ENCODE data around the gene KLHL24.

The KLHL24 gene

DNA sequence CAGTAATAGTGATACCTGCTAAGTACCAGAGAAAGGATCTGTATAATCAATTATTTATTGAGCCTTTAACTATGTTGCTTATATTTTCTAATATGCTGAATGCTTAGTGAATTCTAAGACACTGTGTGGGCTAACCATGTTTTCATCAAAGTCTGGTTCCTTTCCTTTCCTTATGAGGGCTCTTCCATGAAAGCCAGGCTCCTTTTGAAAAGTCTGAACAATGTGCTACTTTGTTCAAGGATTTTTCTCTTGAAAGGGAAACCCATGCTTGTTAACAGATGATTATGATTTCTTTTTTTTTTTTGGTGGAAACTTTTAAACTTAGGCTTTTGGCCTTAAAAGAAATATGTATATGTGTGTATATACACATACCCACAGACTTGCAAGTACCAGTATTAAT, 79.2 kb downstream of the KLHL24 start:
- ChIA-PET POLR2A (no interaction called here), CTCF (interaction anchor here (1.4 kb wide), 1 partner anchor 53 kb away, joined by 4 read pairs; no protein-coding TSS in a partner anchor)
- H3K4me3 ChIP-seq (ENCODE audit: low read depth, low read length), result no peak overlapping the region
- TF ChIP-seq, protein P1, sequence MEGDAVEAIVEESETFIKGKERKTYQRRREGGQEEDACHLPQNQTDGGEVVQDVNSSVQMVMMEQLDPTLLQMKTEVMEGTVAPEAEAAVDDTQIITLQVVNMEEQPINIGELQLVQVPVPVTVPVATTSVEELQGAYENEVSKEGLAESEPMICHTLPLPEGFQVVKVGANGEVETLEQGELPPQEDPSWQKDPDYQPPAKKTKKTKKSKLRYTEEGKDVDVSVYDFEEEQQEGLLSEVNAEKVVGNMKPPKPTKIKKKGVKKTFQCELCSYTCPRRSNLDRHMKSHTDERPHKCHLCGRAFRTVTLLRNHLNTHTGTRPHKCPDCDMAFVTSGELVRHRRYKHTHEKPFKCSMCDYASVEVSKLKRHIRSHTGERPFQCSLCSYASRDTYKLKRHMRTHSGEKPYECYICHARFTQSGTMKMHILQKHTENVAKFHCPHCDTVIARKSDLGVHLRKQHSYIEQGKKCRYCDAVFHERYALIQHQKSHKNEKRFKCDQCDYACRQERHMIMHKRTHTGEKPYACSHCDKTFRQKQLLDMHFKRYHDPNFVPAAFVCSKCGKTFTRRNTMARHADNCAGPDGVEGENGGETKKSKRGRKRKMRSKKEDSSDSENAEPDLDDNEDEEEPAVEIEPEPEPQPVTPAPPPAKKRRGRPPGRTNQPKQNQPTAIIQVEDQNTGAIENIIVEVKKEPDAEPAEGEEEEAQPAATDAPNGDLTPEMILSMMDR (IDR thresholded peaks at IDR 0.05; ENCODE audit: insufficient read depth, low read length, missing control alignments), result no peak
- no peak for DNase-seq (ENCODE audit: low read depth, low spot score)

DNA sequence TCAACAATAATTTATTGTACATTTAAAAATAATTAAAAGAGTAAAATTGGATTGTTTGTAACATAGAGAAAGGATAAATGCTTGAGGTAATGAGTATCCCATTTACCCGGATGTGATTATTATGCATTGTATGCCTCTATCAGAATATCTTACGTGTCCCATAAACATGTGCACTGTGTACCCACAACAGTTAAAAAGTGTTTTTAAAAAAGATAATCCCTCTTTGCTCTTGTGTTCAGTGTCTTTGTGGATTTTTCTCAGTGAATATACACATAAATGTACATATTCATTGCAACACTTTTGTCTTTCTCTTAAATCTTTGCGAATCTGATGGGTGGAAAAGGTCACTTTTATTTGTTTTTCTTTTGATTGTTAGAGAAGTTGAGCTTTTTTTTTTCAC, 82.6 kb downstream of the KLHL24 start:
- TF ChIP-seq, protein P1 (IDR thresholded peaks at IDR 0.05; ENCODE audit: insufficient read depth, low read length, missing control alignments), result no peak
- no peak for DNase-seq (ENCODE audit: low read depth, low spot score)
- POLR2A ChIA-PET, result no interaction called here
- no peak overlapping the region for H3K4me3 ChIP-seq (ENCODE audit: low read depth, low read length)
- CTCF ChIA-PET, result no interaction called here

DNA sequence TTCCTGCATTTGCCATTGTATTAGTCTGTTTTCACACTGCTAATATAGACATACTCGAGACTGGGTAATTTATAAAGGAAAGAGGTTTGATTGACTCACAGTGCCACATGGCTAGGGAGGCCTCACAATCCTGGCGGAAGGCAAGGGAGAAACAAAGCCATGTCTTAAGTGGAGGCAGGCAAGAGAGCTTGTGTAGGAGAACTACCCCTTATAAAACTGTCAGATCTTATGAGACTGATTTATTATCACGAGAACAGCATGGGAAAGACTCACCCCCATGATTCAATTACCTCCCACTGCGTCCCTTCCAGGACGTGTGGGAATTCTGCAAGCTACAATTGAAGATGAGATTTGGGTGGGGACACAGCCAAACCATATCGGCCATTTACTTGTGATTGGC, 90.0 kb downstream of the KLHL24 start:
- ChIA-PET CTCF (interaction anchor here (0.9 to 1.1 kb wide), 3 partner anchors 10 to 15 kb away, joined by 3 to 4 read pairs (median 3); no protein-coding TSS in a partner anchor), POLR2A (no interaction called here)
- no peak for DNase-seq (ENCODE audit: low read depth, low spot score)
- no peak overlapping the region for H3K4me3 ChIP-seq (ENCODE audit: low read depth, low read length)
- TF ChIP-seq, protein P1 (IDR thresholded peaks at IDR 0.05; ENCODE audit: insufficient read depth, low read length, missing control alignments), result no peak

DNA sequence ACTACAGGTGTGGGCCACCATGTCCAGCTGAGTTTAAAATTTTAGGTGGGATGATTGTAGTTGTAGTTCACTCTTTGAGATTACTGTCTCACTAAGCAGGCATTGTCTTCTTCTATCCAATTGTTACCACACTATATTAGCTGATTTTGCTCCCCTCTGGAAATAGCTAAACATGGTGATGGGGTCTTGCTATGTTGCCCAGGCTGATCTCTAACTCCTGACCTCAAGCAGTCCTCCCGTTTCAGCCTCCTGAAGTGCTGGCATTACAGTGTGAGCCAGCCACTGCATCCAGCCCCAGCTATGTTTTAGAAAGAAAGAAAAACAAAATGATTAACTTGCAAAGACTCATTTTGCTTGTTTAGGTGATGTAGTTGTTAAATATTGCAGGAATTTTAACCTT, 92.8 kb downstream of the KLHL24 start:
- no peak overlapping the region for H3K4me3 ChIP-seq (ENCODE audit: low read depth, low read length)
- CTCF ChIA-PET, result no interaction called here
- POLR2A ChIA-PET, result no interaction called here
- no peak for DNase-seq (ENCODE audit: low read depth, low spot score)
- TF ChIP-seq, protein P1 (IDR thresholded peaks at IDR 0.05; ENCODE audit: insufficient read depth, low read length, missing control alignments), result no peak

DNA sequence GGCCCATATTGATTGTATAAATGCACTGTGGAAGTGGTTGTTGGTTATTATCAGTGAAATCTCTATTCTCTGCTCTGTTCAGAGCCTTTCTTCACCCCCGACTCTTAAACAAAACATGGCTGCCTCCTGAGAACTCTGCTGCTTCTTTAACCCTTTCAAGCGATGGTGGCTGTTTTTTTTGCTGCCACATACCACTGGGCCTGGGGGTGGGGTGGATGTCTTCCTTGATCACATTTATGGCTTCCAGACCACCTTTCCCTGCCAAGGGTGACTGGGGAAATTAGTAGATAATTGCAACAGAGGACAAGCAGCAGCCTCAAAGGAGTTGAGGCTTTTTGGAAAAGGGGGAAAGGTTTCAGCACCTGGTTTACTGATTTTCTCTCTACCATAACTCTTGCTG, 94.9 kb downstream of the KLHL24 start:
- TF ChIP-seq, protein P1 (IDR thresholded peaks at IDR 0.05; ENCODE audit: insufficient read depth, low read length, missing control alignments), result no peak
- no peak for DNase-seq (ENCODE audit: low read depth, low spot score)
- ChIA-PET CTCF (no interaction called here), POLR2A (no interaction called here)
- no peak overlapping the region for H3K4me3 ChIP-seq (ENCODE audit: low read depth, low read length)

DNA sequence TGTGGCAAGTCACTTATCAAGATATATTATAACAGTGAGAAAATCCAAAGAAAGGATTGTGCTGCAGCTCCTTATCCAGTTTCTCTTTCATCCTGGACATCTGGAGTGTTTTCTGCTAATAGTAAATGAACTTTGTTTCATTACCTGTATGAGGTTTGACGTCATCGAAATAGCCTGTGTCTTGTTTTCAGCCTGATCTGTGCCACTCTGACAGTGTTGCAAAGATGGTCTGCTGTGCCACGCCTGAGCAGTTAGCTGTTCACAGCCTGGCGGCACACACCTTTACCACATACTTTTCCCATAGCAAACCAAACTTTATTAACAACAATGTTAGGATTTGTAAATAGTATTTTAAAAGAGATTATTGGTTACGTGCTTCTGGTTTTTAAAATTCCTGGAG, 96.2 kb downstream of the KLHL24 start:
- TF ChIP-seq, protein P1 (IDR thresholded peaks at IDR 0.05; ENCODE audit: insufficient read depth, low read length, missing control alignments), result no peak
- ChIA-PET CTCF (no interaction called here), POLR2A (no interaction called here)
- no peak for DNase-seq (ENCODE audit: low read depth, low spot score)
- H3K4me3 ChIP-seq (ENCODE audit: low read depth, low read length), result no peak overlapping the region
